Neural crest cell (in vitro differentiated cells): ENCODE measurements around the gene FRAS1. TPM values are rescaled to one million over a fixed set of nuclear protein-coding genes. Genes with fewer than 3 reads are reported as not detected.
"Not testable (repeated sequence)": the region's sequence is repeated elsewhere in the genome, so short reads cannot be mapped to it uniquely, and the experiment has no call there.

Experiments
- DNase-seq: peaks from one replicate; pipeline ENCODE4 v3.0.0; 2021; ENCODE audit warnings: low read depth, mixed read lengths, low spot score
- H3K27ac Mint-ChIP-seq: one replicate; pipeline ENCODE4 v1.8.0; 2021; ENCODE audit warnings: mild to moderate bottlenecking, mixed read lengths; ENCODE audit not compliant: unreplicated experiment
- H3K27me3 Mint-ChIP-seq: 2 replicates; pipeline ENCODE4 v1.8.0; 2021; ENCODE audit warnings: low read depth, mild to moderate bottlenecking, mixed read lengths
- H3K36me3 Mint-ChIP-seq: 2 replicates; pipeline ENCODE4 v1.8.0; 2021; ENCODE audit warnings: low read depth, mild to moderate bottlenecking, mixed read lengths
- H3K4me1 Mint-ChIP-seq: 2 replicates; pipeline ENCODE4 v1.8.0; 2021; ENCODE audit warnings: mixed read lengths
- H3K4me3 Mint-ChIP-seq: one replicate; pipeline ENCODE4 v1.8.0; 2021; ENCODE audit warnings: mild to moderate bottlenecking, mixed read lengths
- H3K9me3 Mint-ChIP-seq: 2 replicates; pipeline ENCODE4 v1.8.0; 2021; ENCODE audit warnings: mixed read lengths
- total RNA-seq: library from RNA; stranded (reverse); gene quantifications from 2 replicates; pipeline ENCODE4 v1.2.1, GENCODE V29; 2021
- TF ChIP-seq, protein P1 (sequence below): fragments of 200-600 bp; sonication (generic); conservative IDR thresholded peaks from 2 replicates; pipeline ENCODE4 v1.5.0; 2021; ENCODE audit warnings: antibody characterized with exemption, mild to moderate bottlenecking

The FRAS1 gene
- total RNA-seq, 1 donor from 2014 or later = 8.4 TPM

DNA sequence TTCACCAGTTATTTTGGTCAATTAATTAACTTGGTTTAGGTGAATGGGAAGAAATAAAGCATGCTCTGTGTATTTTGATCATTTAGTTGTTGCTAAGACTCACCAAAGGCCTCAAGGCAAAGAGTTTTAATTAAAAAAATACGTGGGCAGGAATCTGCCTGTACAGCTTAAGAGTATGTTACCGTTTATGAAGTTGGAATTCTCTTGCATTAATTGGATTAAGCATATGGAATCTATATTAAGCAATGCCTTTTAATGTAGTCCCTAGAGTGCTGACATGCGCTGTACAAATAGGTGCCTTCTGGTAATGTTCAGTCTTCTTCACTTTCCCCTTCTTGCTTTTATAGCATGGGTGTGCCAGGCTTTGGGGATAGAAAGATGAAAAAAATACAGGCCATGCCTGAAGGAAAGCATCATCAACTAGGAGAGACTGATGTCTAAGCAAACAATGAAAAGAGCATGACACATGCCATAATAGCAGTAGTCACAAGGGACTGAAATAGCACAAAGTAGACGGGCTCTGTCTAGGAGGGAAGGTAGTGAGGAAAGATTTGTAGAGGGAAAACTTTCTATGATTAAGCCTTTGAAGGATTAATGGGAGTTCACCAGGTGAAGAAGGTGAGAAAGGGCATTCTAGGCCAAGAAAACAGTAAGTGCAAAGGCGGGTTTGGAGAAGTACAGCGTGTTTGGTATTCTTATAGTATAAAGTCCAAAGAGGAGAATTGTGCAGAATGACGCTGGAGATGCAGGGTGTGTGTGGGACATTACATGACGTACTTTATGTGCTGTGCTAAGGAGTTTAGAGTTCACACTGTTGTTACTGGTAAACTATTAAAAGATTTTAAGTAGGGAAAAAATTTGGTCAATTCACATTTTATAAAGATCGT is 268.4 kb downstream of the FRAS1 start:
- no peak overlapping the region for H3K27ac Mint-ChIP-seq
- no peak overlapping the region for H3K4me3 Mint-ChIP-seq
- TF ChIP-seq, protein P1, sequence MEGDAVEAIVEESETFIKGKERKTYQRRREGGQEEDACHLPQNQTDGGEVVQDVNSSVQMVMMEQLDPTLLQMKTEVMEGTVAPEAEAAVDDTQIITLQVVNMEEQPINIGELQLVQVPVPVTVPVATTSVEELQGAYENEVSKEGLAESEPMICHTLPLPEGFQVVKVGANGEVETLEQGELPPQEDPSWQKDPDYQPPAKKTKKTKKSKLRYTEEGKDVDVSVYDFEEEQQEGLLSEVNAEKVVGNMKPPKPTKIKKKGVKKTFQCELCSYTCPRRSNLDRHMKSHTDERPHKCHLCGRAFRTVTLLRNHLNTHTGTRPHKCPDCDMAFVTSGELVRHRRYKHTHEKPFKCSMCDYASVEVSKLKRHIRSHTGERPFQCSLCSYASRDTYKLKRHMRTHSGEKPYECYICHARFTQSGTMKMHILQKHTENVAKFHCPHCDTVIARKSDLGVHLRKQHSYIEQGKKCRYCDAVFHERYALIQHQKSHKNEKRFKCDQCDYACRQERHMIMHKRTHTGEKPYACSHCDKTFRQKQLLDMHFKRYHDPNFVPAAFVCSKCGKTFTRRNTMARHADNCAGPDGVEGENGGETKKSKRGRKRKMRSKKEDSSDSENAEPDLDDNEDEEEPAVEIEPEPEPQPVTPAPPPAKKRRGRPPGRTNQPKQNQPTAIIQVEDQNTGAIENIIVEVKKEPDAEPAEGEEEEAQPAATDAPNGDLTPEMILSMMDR = no peak
- H3K9me3 Mint-ChIP-seq = no peaks in the 10 kb centered on the region
- H3K4me1 Mint-ChIP-seq = peaks cover 9% of the 10 kb centered on the region
- H3K27me3 Mint-ChIP-seq = no peaks in the 10 kb centered on the region
- H3K36me3 Mint-ChIP-seq = no peaks in the 10 kb centered on the region
- no peak for DNase-seq

DNA sequence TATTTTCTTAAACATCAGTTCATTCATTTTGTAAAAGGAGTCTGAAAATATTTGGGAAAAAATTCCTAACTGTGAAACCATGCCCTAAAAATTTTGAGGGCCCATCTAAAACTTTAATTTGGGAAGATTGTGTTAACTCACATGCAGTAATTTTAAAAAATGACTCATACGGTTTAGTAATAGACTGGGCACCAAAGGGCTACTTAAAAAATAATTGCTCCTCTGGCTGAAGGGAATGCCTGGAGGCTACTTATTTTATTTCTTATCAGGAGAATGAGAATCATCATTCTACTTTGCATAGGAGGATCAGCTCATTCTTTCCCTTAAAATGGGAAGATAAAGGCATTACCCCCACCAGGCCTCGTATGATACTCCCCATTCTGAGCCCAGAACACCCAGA is 271.5 kb downstream of the FRAS1 start:
- DNase-seq, H3K27me3 Mint-ChIP-seq, H3K4me3 Mint-ChIP-seq, H3K36me3 Mint-ChIP-seq, H3K27ac Mint-ChIP-seq, H3K9me3 Mint-ChIP-seq: not testable (repeated sequence)
- H3K4me1 Mint-ChIP-seq = peaks cover 11% of the 10 kb centered on the region

DNA sequence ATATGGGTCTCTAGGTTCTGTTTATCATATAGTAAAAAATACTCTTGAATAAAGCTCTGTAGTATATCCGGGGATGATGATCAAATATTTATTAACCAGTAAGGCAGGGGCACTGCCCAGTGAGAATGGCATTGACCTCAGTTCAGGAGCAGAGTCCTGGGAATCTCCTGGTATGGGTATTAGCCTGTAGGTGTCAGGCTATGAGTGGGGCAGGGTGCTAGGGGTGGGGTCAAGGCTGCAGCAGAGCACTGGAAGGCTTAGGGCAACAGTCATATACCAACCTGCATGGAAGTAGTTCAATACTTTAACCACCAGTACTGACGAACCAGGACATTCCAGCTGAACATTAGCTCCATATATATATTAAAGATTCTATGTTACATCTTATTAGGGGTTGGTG is 274.1 kb downstream of the FRAS1 start:
- DNase-seq = no peak
- Mint-ChIP-seq H3K27ac (no peak overlapping the region), H3K27me3 (no peaks in the 10 kb centered on the region), H3K4me1 (peaks cover 11% of the 10 kb centered on the region), H3K36me3 (no peaks in the 10 kb centered on the region), H3K4me3 (no peak overlapping the region), H3K9me3 (no peaks in the 10 kb centered on the region)
- TF ChIP-seq, protein P1 = no peak

DNA sequence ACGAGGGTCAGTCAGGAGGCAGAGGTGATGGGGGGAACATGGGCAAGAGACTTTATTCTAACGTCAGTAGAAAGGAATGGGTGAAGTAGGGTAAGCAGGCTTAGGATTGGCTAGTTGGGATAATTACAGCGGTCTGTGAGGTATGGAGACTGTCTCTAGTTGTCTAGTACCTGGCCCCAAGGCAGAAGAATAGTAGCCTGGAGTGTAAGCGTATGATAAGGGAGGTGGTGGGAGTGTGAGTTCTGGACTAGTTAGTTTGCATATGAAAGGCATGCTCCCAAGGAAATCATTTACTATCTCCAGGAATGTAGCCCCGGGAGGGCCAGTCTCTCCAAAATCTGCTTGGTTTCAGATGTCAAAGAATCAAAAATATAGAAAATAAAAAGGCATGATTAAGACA is 274.8 kb downstream of the FRAS1 start:
- Mint-ChIP-seq H3K9me3 (no peaks in the 10 kb centered on the region), H3K27me3 (no peaks in the 10 kb centered on the region), H3K4me1 (peaks cover 11% of the 10 kb centered on the region), H3K4me3 (no peak overlapping the region), H3K36me3 (no peaks in the 10 kb centered on the region), H3K27ac (no peak overlapping the region)
- DNase-seq = no peak
- TF ChIP-seq, protein P1 = no peak

DNA sequence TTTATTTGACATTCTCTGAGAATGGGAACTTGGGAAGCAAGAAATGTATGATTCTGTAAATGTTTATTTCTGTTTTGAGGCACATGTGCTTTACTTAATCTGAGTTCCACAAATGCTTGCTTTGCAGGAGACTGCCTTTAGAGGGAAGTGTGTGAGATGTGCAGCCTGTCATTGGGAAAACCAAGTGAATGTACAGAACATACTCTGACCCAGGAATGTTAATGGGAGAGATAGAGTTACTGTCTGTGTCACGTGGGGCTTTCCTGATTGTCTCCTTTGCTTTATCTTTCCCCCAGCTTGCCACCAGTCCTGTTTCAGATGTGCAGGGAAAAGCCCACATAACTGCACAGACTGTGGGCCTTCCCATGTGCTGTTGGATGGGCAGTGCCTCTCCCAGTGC is 275.9 kb downstream of the FRAS1 start:
- DNase-seq = no peak
- no peak overlapping the region for H3K27ac Mint-ChIP-seq
- peaks cover 11% of the 10 kb centered on the region for H3K4me1 Mint-ChIP-seq
- TF ChIP-seq, protein P1 = no peak
- no peaks in the 10 kb centered on the region for H3K27me3 Mint-ChIP-seq
- no peaks in the 10 kb centered on the region for H3K9me3 Mint-ChIP-seq
- no peaks in the 10 kb centered on the region for H3K36me3 Mint-ChIP-seq
- no peak overlapping the region for H3K4me3 Mint-ChIP-seq

DNA sequence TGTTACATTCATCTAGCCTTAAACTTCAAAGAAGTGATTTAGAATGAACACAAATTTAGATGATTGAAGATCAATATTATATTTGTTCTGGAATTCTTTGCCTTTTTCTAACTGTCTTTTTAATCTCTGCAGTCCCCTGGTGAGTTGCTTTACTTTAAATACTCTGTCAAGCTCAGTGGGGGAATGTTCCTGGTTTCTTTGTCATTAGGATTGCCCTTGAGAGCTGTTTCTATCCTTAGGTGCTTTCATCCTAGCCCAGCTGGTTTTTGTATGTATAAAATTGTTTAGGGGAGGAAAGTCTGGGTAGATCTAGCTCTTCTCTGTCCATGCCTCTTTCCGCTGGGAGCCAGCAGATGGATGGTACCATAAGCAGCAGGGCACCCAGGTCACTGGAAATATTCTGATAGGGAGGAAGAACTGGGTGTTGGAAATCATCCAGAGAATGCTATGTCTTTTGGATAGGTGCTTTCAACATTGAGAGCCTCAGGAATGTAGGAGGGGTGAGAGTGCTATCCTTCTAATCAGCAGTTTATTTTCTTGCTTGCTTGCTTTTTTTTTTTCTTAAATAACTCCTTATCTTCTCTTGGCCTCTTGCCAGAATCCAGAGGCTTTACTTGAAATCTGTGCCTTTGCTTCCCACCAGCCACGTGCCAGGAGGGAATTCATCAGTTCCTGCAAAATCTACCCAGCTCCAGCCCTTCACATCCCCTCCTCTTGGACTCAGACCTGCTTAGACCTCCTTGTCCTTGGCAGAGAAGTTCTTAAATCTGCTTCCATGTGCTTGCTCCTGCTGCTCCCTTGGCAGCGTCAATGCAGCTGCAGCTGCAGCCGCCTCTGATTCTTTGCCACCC is 279.2 kb downstream of the FRAS1 start:
- TF ChIP-seq, protein P1 = no peak
- Mint-ChIP-seq H3K36me3 (no peaks in the 10 kb centered on the region), H3K4me3 (no peak overlapping the region), H3K4me1 (peaks cover 11% of the 10 kb centered on the region), H3K9me3 (peaks cover 3% of the 10 kb centered on the region), H3K27me3 (no peaks in the 10 kb centered on the region), H3K27ac (no peak overlapping the region)
- DNase-seq = no peak
